CD4-positive, alpha-beta T cell treated with Interleukin-10 for 1 hour (primary cell): Measurements from ENCODE around the gene PRR5L.

Experiments used
- DNase-seq: peaks from one replicate; pipeline ENCODE4 v3.0.0-alpha.2; 2020

The PRR5L gene

DNA sequence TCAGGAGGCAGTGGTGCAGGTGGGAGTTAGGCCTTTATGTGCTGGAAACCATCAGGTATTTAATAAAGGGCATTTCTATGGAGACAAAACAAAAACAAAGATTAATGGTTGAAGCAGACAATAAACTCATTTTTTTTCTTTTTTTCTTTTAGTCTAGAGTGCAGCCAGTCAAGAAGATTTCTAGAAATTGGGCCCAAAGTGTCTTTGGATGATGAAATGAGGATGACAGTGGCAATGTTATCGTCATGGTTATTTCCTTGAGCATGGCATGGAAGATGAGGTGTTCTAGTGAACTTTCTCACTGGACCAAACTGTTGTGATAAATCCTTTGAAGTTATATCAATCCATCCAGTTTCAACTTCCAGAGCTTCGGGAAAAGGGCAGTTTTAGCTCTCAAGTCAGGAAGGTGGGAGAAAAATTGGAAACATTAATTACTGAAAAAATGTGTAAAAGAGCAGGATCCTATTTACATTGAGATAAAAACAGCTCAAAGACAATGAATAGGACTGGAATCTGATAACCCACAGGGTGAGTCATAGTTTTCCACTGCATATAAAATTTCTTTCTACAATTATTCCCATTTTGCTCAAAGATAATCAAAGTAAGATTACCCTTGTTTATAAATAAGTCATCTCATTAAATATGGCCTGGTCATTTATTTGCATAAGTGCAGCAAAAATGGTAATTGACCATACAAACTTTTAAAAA, 33.0 kb downstream of the PRR5L start:
- no peak for DNase-seq

DNA sequence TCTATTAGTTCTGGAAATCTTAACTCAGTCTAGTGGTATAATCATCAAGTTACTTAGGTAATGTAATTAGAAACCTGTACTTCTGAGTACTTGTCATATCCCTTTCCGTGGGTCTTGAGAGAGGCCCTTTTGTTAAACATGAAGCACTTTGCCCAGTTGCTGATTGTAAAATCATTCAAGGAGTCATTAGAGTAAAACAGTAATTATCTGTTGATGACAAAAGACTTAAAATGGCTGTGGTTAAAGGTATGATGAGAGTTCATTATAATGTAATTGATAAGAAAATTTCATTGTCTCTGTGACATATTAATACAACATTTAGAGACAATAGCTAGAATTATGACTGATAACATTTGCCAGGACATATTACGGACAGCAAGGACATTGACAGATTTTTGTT, 34.3 kb downstream of the PRR5L start:
- no peak for DNase-seq

DNA sequence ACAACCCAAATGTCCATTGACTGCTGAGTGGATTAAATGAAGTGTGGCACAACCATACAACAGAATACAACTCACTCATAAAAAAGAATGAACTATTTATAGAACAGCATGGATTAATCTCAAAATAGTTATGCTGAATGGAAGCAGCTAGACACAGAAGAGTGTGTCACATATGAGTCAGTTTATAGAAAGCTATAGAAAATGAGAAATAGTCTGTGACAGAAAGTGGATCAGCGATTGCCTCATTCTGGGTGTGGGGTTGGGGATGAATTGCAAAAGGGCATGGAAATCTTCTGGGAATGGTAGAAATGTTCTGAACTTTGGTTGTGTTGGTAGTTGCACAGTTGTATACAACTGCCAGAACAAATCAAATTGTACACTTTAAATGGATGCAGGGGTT, 37.4 kb downstream of the PRR5L start:
- no peak for DNase-seq

DNA sequence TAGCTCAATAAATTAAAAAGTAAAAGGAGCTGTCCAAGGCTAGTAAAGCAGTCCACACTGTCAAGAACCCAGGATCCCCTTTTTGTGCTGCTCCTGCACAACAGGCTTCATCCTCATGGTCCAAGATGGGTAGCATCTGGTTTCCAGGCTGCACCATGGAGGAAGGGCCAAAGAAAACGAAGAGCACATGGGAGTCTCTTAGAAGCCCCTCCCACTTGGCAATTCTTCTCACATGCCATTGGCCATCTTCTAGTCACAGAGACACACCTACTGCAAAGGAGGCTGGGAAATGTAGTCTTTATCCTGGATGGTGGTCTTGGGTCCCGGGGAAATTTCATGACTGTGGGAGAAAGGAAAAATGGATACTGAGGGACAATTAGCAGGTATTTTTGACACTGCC, 37.8 kb downstream of the PRR5L start:
- DNase-seq: no peak

DNA sequence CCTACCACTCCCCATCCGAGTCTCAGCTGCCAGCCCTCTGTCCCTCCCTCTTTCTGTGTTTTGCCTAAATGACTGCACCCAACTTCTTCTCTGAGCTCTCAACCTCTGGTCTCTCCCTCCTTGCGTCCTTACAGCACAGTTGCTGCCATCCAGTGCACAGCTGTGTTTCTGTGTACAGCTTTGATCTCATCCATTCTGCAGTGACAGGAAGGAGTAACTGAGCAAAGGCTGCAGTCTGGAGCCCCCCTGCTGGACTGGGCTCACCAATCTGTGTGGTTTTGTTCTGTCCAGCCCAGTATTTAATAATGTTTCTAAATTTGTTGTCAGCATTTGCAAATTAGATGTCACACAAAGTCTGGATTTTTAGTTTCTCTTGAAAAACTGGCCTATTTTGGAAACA, 43.8 kb downstream of the PRR5L start:
- no peak for DNase-seq

DNA sequence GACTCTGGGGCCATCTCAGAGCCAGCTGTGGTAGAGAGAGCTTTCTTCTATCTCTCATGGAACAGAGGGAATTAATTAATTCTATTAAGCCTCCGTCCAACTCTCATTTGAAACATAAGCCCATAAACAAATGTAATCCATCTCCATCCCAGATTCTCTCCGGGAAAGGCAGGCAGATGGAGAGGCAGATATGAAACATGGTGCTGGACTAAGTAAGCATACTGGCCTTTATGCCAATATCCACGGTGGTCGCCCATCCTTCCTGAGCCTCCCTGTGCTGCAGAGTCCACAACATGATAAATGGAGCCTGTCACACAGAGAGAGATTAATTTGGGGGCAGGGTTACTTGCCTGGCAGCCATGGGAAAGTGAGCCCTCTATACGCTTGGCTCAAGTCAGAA, 44.8 kb downstream of the PRR5L start:
- DNase-seq: no peak

DNA sequence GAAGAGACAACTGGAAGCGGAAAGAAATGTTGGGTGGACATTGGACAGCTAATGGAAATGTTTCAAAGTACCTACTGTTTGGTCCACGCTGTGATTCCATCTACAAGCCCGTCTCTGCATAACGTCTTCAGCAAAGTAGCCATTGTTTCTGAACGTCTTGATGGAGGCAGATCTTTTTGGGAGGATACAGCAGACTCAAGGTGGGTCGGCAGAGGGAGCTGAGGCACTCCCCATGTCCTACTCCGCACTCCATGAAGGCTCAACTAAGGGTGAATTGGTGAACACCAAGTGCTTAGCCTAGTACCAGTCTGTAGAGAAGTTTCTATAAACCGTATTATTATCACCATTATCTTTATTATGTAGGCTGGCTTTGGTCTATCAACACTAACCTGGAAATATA, 45.8 kb downstream of the PRR5L start:
- DNase-seq: no peak

DNA sequence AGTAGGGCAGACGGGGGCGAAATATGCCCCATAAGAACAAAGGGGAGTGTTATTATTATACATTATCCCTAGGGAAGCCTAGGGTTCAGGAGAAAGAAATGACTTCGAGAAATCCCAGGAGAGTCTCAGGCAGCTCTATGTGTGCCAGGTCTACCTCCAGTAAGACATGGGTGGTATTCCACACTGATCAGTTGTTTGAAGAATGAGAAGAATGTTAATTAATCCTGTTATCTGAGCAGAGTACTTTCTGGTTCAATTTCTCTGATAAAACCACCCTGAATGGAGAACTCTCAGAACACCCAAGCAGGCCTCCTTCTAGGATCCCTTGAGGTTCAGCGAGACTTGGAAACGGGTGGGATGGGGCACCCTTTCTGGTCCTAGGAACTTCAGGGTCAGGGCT, 46.2 kb downstream of the PRR5L start:
- no peak for DNase-seq

DNA sequence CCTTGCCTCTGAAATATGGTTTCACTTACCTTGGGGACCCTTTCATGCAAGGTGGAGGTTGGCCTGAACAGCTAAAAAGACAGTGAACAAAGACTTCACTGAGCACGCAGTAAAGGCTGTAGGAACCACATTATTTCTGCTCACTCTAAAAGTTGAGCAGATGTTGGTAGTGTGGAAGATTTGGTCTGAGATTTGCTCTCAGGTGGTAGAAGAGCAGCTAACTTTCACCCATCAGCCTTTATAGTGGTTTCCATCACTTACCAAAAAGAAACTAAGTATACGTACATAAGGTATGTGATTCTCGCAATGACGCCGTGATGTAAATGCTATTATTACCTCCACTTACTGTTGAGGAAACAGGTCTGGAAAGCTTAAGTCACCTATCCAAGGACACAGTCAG, 47.3 kb downstream of the PRR5L start:
- no peak for DNase-seq

DNA sequence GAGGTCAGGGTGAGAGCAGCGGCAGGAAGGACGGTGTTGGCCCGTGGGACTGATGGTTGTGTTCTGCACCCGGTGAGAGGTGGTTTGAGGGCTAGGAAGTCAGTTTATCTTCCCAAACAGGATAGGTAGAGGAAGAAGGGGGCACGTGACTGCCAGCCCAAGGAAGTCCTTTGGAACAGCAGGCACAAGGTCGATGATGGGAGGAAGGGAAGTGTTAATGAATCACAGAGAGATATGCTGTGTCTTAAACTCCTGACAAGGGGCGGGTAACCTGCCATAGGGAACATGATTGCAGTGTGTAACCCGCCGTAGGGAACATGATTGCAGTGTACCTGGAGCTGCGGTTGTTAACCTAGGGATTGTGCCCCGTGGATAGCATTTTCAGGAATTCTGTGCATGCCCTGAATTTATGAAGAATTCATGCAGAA, 49.0 kb downstream of the PRR5L start:
- no peak for DNase-seq

DNA sequence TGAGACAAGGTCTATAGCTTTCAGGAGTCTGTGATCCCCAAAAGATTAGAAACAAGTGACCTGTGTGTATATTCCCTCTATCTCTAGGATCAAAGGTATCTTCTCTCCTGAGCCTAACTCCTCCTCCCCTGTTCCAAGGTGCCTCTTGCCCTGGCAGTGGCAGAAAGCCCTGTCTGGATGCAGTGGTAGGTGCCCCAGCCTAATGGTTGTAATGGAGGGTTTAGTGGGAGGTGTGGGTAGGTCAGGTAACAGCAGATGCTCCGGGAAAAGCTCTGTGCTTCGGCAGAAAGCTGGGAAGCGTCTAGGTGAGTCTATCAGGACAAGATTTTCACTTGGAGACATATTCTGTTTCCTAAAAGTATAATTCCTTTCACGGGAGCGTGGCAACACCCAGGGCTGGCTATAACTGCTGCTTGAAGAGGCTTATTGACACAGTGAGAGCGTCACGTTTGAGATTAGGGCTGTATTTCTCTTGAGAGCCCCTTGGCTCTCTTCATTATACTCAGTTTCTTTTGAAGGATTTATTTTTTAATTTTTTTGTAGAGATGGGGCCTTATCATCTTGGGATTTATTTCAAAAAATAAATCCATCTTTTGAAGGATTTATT, 49.5 kb downstream of the PRR5L start:
- DNase-seq: no peak

DNA sequence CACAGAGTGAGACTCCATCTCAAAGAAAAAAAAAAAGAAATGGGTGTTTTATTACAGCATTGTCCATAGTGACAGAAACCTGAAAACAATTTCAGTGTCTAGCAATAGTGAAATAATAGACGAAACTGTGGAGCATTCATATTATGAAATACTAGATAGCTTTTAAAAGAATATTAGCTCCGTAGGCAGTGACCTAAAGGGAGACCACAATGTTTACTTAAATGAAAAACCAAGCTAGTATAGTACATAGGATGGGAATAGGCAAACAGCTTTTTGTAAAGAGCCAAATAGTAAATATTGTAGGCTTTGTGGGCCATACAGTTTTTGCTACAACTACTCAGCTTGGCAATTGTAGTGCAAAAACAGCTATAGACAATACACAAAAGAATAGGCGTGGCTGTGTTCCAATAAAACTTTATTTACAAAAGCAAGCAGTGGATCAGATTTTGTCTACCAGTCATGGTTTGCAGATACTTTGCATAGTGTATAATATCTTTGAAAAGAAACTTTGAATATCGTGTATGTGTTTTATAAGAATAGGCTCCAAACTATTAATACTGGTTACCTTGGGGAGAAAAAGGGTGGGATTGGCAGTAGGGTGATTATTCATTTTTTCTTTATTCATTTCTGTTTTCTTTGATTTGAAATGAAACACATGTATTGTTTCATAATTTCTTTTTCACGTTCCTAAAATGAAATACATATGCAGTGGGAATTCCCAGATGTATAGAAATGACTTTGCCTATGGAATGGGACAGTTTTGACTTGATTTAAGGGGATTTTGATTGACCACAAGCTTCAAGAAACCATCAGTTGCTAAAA, 50.7 kb downstream of the PRR5L start:
- DNase-seq: no peak

DNA sequence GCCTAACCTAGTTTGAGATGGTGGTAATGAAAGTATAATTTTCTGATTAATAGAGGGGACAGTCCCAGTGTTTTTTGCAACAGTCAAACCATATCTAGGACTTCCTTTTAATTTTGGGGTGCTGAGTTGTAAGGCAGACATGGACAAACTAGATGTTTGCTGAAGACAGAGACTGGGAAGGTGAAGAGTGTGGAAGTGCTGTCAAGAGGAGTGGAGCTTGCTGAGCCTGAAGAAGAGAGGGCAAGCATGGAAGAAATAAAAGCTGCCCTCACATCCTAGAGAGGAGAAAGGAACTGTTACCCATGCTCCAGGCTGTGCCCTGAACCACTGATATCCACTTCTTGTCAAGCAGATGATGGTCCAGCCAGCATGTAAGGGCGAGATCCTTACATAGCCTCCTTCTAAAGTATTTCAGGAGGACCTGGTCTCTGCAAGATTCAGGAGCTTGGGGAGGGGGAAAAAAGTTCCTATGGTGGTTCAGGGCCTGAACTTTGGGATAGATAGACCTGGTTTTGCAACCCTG, 51.4 kb downstream of the PRR5L start:
- no peak for DNase-seq

DNA sequence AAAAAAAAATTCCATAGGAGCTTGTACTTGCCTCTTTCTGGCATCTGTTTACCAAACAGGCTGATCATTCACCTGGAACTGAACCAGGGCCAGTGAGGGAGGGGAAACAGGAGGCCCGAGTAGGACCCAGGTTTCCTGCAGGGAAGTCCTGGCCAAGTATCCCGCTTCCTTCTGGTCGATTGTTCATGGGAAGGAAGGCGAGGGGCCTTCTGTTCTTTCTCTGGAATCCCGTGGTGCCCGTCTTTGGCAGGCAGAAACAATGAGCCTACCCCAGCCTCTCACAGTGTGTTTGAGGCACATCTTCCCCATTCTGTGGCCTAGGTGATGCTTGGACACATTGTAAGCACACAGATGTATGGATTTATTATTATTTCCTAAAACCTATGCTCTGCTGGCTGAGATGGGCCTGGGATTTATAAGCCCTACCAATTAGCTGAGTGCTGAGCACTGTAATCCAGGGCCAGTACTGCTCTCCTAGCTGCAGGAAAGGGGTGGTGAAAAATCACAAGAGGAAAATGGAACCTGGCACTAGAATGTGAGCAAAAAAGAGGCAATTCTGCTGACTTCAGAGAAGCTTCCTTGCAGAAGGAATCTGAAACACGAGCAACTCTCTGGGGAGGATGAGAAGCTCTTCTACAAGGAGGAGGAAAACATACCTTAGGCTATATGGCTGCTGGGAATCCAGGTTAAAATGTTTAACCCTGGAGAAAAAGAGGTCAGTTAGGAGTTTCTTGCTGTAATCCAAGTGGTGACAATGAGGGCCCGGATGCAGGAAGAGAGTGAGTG, 53.5 kb downstream of the PRR5L start:
- no peak for DNase-seq

DNA sequence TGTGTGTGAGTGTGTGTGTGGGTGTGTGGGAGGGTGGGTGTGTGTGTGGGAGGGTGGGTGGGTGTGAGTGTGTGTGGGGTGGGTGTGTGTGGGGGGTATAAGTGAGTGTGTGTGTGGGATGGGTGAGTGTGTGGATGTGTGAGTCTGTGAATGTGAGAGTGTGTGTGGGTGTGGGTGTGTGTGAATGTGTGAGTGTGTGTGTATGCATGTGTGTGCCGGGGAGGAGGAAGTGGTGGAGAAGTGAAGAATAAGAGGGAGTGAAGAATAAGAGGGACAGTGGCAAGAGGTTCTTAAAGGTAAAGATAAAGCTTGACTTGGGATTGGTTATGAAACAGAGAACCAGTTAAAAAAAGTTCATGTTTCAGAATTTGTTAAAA, 54.0 kb downstream of the PRR5L start:
- peak; percentile 15 for DNase-seq

DNA sequence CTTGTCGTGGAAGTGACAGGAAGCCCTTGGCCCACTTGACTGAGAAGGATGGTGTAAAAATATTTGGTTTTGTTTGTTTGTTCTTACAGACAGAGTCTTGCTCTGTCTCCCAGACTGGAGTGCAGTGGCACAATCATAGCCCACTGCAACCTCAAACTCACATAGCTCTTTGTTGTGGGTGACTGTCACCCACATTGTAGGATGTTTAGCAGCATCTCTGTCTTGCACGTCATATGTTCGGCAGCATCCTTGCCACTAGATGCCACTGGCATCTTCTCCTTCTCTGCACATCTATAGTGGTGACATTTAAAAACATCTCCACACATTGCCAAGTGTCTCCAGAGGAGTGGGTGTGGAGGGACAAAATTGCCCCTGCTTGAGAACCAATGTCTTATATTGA, 56.8 kb downstream of the PRR5L start:
- DNase-seq: peak; percentile 83

DNA sequence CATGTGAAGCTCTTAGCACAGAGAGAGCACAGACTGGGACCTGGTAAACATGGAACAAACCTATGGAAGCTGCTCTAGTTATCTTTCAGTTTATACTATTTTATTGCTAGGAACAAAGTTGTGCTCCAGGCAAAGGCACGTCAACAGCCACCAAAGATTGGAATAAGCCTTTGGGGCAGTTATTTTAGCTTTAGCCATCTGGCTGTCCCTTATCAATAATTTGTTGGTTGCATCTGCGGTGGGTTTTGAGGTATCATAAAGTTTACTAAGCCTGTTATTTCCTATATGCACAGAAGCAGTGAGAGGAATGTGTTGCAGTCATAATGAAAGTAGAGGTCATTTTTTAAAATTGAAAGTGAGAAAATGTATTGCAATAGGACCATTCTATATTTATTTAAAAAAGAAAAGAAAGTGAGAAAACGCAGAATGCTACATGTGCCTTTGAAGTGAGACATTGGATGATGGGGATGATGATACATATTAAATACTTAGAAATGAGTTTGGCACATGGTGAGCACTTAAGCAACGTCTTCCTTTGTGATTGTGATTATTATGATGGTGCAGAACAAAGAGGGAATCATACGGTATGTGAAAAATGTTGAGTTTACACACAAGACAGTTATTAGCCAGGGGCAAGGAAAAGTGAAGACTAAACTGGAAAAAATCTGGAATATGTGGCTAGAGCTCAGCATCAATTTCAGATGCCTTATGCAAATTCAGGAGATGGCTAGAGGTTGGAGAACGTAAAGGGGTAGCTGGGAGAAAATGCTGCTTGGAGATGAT, 58.3 kb downstream of the PRR5L start:
- DNase-seq: no peak

DNA sequence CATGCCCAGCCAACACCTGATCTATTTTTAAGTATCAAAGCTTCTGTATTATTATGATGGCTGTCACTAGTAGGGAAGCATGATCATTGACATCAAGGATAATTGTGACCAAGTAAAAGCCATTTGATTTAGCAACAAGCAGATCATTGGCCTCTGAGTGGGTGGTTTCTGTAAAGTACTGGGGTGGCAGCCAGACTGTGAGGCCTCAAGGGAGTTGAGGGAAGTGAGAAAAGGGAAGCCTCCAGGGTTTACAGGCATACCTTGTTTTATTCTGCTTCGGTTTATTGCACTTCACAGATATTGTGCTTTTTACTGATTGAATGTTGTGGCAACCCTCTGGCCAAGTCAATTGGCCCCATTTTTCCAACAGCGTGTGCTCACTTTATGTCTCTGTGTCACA, 60.1 kb downstream of the PRR5L start:
- DNase-seq: no peak

DNA sequence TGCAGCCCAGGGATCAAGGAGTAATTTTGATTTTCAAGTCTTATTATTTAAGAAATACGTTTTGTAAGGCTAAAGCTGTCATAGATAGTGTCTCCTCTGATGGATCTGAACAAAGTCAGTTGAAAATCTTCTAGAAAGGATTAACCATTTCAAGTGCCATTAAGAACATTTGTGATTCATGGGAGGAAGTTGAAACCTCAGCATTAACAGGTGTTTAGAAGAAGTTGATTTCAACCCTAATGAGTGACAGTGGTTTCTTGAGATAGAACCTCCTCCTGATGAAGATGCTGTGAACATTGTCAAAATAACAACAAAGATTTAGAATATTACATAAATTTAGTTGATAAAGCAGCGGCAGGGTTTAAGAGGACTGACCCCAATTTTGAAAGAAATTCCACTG, 61.7 kb downstream of the PRR5L start:
- no peak for DNase-seq

DNA sequence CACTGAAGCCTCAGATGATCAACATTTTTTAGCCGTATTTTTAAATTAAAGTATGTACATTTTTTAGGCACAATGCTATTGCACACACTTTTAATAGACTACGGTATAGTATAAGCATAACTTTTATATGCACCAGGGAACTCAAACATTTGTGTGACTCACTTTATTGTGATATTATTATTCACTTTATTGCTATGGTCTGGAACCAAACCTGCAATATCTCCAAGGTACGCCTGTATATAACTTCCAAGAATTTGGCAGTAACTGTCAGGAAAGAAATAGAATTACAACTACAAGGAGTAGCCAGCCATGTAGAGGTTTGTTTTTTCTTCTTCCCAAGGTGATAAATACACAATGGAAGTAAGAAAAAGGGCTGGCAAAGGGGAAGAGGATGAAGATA, 62.3 kb downstream of the PRR5L start:
- no peak for DNase-seq

DNA sequence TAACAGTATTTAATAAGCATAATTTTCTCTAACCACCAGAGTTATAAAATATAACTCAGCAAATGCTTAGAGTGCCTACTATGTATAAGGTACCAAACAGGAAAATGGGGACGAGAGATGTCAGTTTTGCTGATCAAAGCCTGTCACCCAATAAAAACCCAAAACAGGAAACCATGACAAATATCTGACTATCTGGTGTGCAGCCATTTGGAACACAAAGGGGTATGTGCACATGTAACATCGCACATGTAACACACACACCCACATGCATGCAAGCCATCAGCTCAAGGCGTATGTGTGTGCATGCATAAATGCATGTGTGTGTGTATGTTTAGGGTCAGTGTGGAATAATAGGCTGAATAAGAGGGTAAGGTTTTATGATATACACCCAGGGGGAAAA, 64.2 kb downstream of the PRR5L start:
- peak; percentile 29 for DNase-seq

DNA sequence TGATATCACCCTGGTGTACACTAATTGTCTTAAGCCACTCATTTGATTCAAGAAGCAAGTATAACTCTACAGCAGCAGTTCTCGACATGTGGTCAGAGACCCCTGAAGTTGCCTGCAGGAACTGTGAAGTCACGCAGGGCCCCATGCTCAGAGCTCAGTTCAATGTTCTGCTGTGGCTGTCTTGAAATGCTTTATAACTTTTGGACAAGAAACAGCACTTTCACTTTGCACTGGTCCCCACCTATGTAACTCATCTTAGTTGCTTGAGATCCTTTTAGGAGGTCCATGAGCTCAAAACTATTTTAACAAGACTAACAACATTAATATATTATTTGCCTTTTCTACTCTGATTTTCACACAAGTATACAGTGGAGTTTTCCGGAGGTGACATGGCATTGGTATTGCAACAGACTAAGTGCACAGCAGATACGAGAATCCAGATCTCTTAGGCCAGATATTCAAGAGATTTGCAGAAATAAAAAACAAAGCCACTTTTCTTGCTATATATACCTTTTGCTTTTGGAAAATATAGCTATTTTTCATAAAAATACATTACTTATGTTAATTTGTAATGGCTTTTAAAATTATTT, 64.8 kb downstream of the PRR5L start:
- no peak for DNase-seq
